GM12892 (cell line): ENCODE measurements around the gene ARHGAP9.
"Not testable (repeated sequence)": the region's sequence is repeated elsewhere in the genome, so short reads cannot be mapped to it uniquely, and the experiment has no call there.

ENCODE experiments used
- DNase-seq: peaks from one replicate; pipeline ENCODE4 v3.0.0; 2011; ENCODE audit not compliant: insufficient read length
- FAIRE-seq: peaks from 2 replicates; lab custom pipeline; 2011; peaks lifted over from hg19 to GRCh38; lab: Jason Lieb, UNC
- POLR2A ChIP-seq: IDR thresholded peaks from 2 replicates; pipeline ENCODE4 v1.6.1; 2011; ENCODE audit warnings: low read depth, low read length, control low read depth
- POLR2AphosphoS5 ChIP-seq: IDR thresholded peaks from 2 replicates; pipeline ENCODE4 v1.6.1; 2011; ENCODE audit warnings: low read depth, low read length, control low read depth
- TAF1 ChIP-seq: IDR thresholded peaks from 2 replicates; pipeline ENCODE4 v1.6.1; 2011; ENCODE audit warnings: low read depth, mild to moderate bottlenecking, control low read depth, low read length, borderline replicate concordance

The ARHGAP9 gene

GRCh38 chr12:57500213-57500612, 20.5 kb upstream of the ARHGAP9 start:
- FAIRE-seq (no peak), DNase-seq (no peak)
- TF ChIP-seq TAF1 = no peak
- TF ChIP-seq POLR2A = no peak
- no peak for TF ChIP-seq POLR2AphosphoS5

GRCh38 chr12:57498571-57498970, 18.9 kb upstream of the ARHGAP9 start:
- no peak for TF ChIP-seq POLR2A
- no peak for TF ChIP-seq POLR2AphosphoS5
- TF ChIP-seq TAF1 = no peak
- no peak for DNase-seq

GRCh38 chr12:57498132-57498502, 18.5 kb upstream of the ARHGAP9 start:
- FAIRE-seq (no peak), DNase-seq (no peak)
- no peak; the same call in 1 of the 2 replicates for TF ChIP-seq POLR2A
- no peak for TF ChIP-seq TAF1
- TF ChIP-seq POLR2AphosphoS5 = no peak

More at GRCh38 chr12:57498571-57498970, 18.9 kb upstream of the ARHGAP9 start:
- FAIRE-seq = no peak

GRCh38 chr12:57497223-57498131, 17.8 kb upstream of the ARHGAP9 start:
- TF ChIP-seq TAF1 = no peak
- peak; percentile 15; the same call in 1 of the 2 replicates for TF ChIP-seq POLR2A
- TF ChIP-seq POLR2AphosphoS5 = no peak
- FAIRE-seq (no peak), DNase-seq (no peak)

- DNase-seq (no peak), FAIRE-seq (no peak)
- TF ChIP-seq POLR2AphosphoS5 = no peak
- no peak for TF ChIP-seq TAF1
- TF ChIP-seq POLR2A = no peak
These were observed 17.2 kb upstream of the ARHGAP9 start for GRCh38 chr12:57496822-57497221.

GRCh38 chr12:57495051-57495701, 15.5 kb upstream of the ARHGAP9 start:
- FAIRE-seq, DNase-seq: not testable (repeated sequence)

- no peak for TF ChIP-seq POLR2A
- TF ChIP-seq POLR2AphosphoS5 = no peak
- no peak for TF ChIP-seq TAF1
- DNase-seq = no peak
- FAIRE-seq = no peak
These were observed 12.0 kb upstream of the ARHGAP9 start for GRCh38 chr12:57491393-57492280.

- TF ChIP-seq POLR2A (no peak), POLR2AphosphoS5 (no peak), TAF1 (no peak)
- FAIRE-seq = no peak
- no peak for DNase-seq
These were observed 10.5 kb upstream of the ARHGAP9 start for GRCh38 chr12:57490126-57490525.

- FAIRE-seq = no peak
- TF ChIP-seq POLR2A (no peak), TAF1 (no peak), POLR2AphosphoS5 (no peak)
- DNase-seq = no peak
These were observed 9.5 kb upstream of the ARHGAP9 start for GRCh38 chr12:57489157-57489641.

- FAIRE-seq (no peak), DNase-seq (no peak)
- TF ChIP-seq POLR2A (no peak), POLR2AphosphoS5 (no peak), TAF1 (no peak)
These were observed 8.9 kb upstream of the ARHGAP9 start for GRCh38 chr12:57488402-57489156.
